ENCODE results near the gene LTO1.
"Not testable (repeated sequence)": the region's sequence is repeated elsewhere in the genome, so short reads cannot be mapped to it uniquely, and the experiment has no call there.

Gene LTO1

DNA sequence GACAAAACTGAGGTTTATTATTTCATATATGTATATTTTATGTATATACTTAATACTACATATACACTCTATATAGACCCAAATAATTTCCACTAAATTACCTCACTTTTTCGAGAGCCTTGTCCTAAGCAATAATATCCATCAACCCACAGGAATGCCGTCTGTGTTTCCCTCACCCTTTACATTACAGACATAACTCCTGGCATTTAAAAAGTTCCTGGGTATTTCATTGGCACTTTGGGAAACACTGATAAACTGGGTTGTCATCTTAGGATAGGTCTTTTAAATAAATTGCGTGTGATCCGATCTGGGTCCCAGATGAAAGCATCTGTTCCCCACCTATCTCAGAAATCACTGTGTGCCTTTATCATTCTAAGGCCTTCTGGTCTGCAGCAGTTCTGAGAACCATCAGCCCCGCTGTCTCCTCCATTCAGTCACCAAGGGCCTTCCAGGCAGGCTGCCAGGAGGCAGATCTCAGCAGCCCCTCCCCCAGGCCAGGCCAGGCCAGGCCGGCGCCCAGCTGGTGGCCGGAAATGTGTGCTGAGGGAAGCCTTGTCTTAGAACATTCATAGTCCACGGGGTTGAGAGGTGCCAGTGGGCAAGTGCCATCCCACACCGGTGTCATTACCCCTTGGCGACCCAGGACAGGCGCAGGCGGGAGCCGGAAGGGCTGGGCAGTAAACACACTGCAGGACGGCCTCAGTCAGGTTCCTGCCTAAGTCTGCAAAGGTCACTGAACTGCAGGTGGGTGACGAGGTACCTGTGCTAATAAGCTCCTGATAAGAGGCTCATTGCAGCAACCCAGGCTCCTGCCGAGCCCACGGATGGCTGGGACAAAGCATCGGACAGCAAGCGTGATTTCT lies 25.4 kb upstream of the LTO1 start:
- no peak for DNase-seq (ENCODE audit: low spot score)

DNA sequence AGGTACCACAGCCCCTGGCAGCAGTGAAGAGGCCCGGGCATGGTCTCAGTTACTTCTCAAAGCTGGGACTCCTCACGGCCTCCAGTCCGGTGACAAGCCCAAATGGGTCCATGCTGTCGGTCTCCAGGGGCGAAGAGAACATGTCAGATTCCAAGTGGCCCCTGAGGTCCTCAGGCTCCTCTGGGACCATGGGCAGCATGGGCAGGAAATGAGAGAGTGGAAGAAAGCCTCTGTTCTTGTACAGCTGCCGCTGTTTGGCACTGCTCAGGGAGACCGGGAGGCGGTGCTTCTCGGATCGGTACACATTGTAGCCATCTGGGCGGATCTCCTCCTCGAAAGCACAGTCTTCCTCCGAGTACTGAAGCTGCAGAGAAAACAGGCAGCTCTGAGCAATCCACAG lies 24.1 kb upstream of the LTO1 start:
- DNase-seq (ENCODE audit: low spot score), result no peak

DNA sequence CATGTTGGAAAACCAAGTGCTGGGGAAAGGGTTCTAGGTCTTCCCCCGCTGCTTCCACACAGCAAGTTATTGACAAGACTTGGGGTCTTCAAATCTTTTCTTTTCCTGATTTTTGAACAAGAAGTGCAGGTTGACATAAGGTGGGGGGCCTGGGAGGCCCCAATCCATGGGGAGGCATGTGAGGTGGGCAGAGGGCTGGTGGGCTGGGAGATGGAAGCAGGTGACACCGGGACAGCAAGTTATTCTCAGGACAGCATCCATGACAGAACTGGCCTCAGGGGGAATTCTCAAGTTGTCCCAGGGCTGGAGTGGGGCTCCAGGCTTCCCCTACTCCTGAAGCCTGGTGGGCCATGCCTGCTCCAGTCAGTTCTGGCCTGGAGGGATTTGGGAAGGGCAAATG lies 23.2 kb upstream of the LTO1 start:
- no peak for DNase-seq (ENCODE audit: low spot score)

DNA sequence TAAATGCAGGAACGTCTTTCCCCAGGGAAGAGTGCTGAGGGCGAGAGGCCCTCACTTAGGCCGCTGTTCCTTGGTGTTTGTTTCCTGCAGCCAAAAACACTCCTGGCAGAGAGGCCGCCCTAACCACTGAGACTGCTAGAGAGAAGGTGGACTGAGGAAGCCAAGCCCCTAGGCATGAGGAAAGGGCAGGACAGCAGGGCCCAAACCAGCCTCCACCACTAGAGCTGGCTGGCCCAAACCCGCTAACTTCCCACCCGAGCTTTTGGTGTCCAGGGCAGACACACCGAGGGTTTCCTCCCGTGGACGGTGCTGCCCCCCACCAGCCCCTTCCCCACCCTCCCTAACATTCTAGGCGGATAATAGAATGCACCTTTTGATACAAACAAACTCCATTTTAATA lies 22.7 kb upstream of the LTO1 start:
- no peak for DNase-seq (ENCODE audit: low spot score)

DNA sequence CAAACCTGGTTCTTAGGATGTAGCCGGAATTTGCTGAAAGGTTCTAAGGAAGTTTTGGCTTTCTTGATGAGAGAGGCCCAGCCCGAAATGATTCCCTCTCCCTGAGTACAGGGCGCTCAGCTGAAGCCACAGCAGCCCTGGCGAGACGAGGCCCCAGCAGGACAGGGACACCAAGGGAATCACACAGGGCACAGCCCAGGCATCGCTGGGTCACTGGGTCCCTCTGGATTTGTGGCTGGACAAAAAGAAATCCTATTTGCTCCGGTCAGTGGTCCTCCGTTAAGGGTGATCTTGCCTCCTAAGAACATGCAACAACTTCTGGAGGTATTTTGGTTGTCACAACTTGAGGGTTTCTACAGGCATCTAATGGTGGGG lies 22.3 kb upstream of the LTO1 start:
- DNase-seq (ENCODE audit: low spot score), result no peak

DNA sequence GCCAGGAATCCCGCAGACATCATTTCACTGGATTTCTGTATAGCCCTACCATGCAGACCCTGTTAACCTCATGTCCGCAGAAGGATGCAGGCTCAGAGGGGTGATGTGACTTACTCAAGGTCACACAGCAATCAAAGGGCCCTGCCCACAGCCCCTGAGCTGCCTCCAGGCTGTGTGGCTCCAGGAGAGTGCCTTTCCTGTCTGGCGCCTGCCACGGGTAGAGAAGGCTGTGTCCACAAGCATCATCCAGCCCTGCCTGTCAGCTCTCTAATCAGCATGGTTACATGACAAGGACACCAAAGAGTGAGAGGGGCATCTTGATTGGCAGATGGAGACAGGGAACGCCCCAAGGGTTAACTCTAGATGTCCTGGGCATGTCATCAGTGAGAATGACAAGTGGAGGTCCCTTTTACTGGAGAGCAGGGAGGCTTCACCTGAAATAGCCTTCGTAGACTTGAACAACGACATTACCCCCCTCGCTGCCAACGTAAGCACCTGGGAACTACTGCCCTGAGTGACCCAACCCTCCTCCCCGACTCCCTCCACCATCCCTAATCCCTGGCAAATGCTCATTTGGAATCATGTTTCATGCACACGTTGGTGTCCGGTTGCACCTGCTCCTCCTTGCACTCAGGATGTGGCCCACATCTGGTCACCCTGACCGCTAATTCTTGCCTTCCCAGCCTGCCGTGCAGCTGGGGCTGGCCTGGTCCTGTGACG lies 21.8 kb upstream of the LTO1 start:
- DNase-seq (ENCODE audit: low spot score), result no peak

DNA sequence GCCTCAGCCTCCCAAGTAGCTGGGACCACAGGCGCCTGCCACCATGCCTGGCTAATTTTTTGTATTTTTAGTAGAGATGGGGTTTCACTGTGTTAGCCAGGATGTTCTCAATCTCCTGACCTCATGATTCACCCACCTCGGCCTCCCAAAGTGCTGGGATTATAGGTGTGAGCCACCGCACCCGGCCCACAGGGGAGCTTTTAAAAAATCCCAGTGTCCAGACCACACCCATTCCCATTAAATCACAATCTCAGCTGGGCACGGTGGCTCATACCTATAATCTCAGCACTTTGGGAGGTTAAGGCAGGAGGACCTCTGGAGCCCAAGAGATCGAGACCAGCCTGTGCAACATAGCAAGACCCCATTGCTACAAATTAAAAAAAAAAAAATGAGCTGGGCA lies 20.8 kb upstream of the LTO1 start:
- not testable (repeated sequence) for DNase-seq (ENCODE audit: low spot score)

DNA sequence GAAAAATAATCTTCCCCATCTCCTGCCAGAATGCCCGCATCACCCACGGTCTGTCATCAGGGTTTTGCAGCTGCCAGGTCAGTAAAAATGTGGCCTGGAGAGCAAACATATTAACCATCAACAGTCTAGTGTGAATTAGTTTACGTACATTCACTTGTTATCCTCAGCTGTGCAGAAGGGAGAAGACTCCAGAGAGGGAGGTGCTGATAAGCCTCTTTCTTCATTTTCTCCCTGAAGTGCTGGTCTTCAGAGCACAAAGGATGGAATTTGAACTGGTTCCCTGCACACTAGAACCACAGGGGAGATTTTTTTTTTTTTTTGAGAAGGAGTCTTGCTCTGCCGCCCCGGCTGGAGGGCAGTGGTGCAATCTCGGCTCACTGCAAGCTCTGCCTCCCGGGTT lies 20.4 kb upstream of the LTO1 start:
- no peak for DNase-seq (ENCODE audit: low spot score)

DNA sequence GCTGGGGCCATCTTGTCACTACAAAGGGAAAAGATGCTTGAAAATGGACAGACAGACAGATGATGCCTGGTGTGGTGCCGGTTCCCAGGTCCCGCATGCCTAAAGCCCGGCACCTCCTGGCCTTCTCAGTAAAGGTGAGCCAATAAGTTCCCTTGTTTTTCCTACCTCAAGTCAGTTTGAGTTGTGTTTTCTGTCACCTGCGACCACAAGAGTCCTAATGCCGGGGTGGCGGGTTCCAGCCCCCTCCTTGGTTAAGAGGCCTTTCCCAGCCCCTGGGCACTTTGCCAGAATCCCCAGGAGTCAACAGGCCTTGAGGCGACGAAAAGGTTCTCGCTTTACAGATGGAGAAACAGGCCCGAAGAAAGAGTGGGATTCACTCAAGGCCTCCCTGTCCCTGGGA lies 19.6 kb upstream of the LTO1 start:
- DNase-seq (ENCODE audit: low spot score), result no peak

DNA sequence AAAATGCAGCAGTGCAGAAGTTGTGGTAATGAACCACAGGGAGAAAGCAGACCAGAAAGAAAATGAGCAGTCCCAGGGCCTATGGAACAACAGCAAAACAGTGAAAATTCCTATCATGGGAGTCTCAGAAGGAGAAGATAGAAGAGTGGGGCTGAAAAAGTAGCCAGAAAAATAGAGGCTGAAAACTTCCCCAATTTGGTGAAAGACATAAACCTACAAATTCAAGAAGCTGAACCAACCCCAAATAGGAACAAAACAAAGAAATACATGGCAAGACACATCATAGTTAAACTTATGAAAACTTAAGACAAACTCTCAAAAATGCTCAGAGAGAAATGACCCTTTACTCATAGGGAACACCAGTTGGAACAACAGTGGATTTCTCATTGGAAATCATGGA lies 17.3 kb upstream of the LTO1 start:
- no peak for DNase-seq (ENCODE audit: low spot score)

DNA sequence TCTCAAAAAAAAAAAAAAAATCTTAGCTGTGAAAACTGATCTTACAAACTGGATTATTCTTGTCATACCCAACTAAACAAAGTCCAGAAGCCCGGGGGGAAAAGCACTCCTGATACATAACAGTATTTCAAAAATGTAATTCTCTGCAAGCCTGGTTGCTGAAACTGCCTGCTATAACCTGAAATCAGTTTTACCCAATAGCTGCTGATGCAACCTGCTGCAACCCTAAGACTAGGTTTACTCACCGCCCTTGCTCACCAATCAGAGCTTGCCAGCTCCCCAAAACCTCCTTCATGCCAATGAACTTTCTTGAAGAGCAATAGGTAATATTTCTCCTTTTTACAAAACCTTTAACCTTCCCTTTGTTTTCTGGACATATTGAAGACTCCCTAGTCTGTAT lies 16.3 kb upstream of the LTO1 start:
- peak; percentile 11 for DNase-seq (ENCODE audit: low spot score)

DNA sequence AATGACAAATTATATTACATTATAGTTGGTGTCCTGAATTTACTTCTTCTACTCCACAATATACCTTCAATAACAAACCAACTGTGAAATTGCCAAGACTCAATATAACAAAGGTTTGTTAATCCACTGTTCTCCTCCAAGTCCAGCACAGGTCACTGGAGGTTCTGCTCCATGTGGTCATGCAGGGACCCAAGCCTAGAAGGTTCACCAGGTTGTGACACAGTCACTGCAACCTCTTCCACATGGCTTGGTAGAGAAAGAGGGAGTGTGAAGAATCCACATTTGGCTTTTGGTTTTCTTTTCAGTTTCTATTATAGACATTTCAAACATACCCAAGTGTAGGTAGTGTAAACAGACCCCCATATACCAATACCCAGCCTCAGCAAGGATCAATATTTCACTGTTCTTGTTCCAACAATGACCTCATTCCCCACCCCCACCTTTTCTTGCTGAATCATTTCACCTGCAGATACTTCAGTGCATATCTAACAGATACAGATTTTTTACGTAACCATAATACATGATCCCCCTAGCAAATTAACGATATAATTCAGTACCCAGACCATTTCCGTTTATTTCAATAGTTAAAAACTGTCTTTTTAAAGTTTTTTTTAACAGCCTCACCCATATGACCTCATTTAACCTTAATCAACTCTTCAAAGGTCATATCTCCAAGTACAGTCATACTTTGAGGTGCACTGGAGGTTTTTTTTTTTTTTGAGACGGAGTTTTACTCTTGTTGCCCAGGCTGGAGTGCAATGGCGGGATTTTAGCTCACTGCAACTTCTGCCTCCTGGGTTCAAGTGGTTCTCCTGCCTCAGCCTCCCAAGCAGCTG lies 14.5 kb upstream of the LTO1 start:
- DNase-seq (ENCODE audit: low spot score), result no peak

DNA sequence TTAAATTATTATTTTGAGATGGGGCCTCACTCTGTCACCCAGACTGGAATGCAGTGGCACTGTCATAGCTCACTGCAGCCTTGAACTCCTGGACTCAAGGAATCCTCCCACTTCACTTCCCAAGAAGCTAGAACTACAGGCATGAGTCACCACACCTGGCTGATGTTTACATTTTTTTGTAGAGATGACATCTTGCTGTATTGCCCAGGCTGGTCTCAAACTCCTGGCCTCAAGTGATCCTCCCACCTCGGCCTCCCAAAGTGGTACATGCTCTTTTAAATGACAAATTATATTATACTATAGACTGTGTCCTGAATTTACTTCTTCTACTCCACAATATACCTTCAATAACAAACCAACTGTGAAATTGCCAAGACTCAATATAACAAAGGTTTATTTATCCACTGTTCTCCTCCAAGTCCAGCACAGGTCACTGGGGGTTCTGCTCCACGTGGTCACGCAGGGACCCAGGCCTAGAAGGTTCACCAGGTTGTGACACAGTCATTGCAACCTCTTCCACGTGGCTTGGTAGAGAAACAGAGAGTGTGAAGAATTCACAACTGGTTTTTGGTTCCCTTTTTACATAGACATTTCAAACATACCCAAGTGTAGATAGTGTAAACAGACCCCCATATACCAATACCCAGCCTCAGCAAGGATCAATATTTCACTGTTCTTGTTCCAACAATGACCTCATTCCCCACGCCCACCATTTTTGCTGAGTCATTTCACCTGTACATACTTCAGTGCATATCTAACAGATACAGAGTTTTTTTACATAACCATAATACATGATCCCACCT lies 13.0 kb upstream of the LTO1 start:
- DNase-seq (ENCODE audit: low spot score), result not testable (repeated sequence)

DNA sequence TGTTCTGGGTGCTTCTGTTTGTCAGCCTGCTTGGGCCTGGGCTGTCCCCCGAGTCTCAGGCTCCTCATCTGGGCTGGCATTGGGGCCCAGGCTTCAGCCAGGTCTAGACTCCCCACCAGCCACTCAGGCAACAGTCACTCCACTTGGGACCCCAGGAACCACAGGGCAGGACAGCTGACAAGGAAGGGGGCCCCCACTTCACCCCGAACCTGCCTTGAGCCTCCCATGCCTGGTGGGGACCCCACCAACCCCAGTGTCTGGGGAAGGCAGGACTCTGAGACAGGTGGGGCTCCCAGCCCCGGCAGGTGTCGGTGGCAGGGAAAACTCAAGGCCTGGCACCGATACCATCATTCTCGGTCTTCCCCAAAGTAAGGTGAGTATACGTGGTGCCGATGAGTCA lies 11.7 kb upstream of the LTO1 start:
- DNase-seq (ENCODE audit: low spot score), result no peak

DNA sequence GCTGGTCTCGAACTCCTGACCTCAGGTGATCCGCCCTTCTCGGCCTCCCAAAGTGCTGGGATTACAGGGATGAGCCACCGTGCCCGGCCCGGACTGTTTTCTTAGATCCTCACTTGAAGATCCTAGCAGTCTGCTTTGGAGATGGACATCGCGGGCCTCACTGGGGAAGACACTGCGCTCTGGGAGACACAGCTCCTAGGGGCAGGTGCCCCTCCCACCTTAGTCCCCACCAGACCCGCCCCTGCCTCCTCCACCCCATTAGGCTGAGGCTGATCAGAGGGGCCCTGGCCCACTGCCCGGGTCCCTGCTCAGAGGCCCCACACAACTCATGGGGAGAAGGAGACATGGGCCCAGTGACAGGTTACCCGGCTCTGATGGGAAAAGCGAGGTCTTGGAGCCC lies 11.3 kb upstream of the LTO1 start:
- DNase-seq (ENCODE audit: low spot score), result no peak

DNA sequence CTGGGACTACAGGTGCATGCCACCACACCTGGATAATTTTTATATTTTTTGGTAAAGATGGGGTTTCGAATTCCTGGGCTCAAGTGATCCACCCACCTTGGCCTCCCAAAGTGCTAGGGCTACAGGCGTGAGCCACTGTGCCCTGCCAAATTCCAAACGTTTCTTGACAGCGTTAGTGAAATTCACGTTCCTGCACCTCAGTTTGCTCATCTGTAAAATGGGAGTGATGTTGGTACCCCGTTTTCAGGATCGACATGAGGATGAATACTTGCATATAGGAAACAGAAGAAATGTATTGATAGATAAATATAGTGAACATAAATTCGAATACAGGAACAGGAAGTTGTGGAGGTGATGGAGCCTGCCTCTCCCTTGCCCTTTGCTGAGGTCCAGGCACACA lies 10.2 kb upstream of the LTO1 start:
- DNase-seq (ENCODE audit: low spot score), result no peak

DNA sequence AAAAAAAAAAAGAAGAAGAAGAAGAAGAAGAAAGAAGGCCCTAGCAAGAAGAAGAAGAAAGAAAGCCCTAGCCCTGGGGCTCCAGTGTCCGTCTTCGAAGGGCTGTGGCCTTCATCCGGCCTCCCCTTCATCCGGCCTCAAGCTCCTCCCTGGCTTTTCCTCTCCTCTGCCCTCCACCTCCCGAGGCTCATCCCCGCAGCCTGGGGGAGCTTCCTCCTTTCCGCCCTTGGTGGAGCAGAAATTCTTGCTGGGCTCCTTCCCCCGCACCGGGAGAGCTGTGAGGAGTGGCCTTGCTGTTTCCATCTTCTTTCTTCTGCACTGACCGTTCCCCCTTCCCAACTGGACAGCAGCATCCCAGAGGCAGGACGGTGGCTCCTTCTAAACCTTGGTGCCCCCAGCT lies 9.5 kb upstream of the LTO1 start:
- DNase-seq (ENCODE audit: low spot score), result no peak

DNA sequence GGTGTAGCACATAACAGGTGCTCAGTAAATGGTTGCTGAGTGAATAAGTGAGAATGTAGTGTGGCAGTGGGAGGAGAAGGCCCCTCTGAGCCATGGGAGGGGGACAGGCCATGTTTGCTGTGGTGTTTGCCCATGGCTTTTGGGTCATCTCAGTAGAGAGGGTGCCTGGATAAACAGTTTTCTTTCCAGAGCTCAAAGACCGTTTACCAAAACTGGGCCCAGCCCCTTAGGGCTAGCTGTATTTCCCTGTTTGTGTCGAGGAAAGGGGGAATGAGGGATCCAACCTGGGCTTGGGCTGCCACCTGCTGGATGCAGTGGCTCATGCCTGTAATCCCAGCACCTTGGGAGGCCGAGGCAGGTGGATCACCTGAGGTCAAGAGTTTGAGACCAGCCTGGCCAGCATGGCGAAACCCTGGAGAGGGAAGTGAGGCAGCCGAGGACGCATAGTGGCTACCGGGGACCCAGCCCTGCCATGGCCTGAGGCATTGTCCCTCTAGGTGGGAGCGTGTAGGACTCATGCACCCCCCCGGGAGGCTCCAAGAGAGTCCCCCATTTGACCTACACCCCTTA lies 8.7 kb upstream of the LTO1 start:
- no peak for DNase-seq (ENCODE audit: low spot score)

DNA sequence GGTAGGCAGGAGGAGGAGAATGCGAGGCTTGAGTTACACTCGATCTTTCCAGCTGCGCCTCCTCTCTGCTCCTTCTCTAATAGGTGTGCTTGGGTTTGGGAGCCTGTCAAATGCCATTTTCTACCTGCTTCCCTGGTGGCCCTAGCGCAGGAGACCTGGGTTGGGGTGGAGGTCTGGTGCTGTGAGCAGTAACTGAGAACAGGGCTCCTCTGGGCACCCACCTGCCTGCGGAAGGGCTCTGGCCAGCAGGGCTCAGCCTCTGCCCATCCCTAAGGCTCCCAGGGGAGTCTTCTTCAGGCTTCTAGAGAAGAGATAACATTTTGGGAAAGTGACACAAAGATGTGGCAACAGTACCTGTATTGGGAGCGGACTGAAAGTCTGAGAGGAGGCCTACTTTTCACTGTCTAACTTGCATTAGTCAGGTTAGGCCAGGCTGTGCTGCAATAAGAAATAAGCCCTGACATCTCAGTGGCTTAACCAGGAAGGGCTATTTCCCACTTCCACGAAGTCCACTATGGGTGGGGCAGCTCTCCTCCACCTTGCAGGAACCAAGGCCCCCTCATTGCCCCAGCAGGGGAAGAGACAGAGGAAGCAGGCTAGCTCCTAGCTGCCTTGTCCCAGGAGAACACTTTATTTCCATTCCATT lies 7.7 kb upstream of the LTO1 start:
- DNase-seq (ENCODE audit: low spot score), result no peak

DNA sequence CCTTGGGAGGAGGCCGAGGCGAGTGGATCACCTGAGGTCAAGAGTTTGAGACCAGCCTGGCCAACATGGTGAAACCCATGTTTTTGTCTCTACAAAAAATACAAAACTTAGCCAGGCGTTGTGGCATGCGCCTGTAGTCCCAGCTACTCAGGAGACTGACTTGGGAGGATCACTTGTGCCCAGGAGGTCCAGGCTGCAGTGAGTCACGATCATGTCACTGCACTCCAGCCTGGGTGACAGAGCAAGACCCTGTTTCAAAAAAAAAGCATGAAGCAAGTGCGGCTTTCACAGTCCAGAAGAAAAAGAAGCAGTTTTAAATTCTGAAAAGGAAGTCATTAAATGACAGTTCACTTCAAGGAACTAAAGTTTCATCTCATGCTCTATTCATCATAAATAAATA lies 7.1 kb upstream of the LTO1 start:
- DNase-seq (ENCODE audit: low spot score), result no peak

DNA sequence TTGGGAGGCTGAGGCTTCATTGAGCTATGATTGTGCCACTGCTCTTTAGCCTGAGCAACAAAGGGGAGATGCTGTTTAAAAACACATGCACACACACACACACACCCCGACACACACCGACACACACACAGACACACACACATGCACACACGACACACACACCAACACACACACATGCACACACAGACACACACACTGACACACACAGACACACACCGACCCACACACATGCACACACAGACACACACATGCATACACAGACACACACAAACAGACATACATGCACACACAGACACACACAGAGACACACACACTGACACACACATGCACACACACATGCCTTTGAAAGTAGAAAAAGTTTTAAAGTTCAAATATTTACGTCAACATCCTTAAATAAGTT lies 5.5 kb upstream of the LTO1 start:
- no peak for DNase-seq (ENCODE audit: low spot score)

All from hematopoietic multipotent progenitor cell treated with erythropoietin and hydrocortisone succinate and interleukin-3 and kit ligand, for 15 days (in vitro differentiated cells).